ENCODE measurements around the gene COL5A1. TPM values are rescaled to one million over a fixed set of nuclear protein-coding genes. Genes with fewer than 3 reads are reported as not detected.
"Not testable (repeated sequence)": the region's sequence is repeated elsewhere in the genome, so short reads cannot be mapped to it uniquely, and the experiment has no call there.

Gene COL5A1
- total RNA-seq, 2 donors from 2014 or later = not detected

- Mint-ChIP-seq H3K36me3 (no peaks in the 10 kb centered on the region), H3K4me3 (no peak overlapping the region), H3K4me1 (ENCODE audit: low read depth in 2 of 2) (no peaks in the 10 kb centered on the region), H3K9me3 (peaks cover 4% of the 10 kb centered on the region), H3K27ac (no peak overlapping the region), H3K27me3 (peaks cover 0 to 2% of the 10 kb centered on the region in 2 donors)
- DNase-seq (ENCODE audit: low spot score) (no peak), ATAC-seq (no peak)
Observed at GRCh38 chr9:134657666-134658377, 16.2 kb downstream of the COL5A1 start.

GRCh38 chr9:134658378-134658955 lies 16.9 kb downstream of the COL5A1 start:
- ATAC-seq (no peak), DNase-seq (ENCODE audit: low spot score) (no peak)
- Mint-ChIP-seq H3K36me3 (no peaks in the 10 kb centered on the region), H3K4me1 (ENCODE audit: low read depth in 2 of 2) (no peaks in the 10 kb centered on the region), H3K4me3 (no peak overlapping the region), H3K27ac (no peak overlapping the region), H3K27me3 (peaks cover 0 to 2% of the 10 kb centered on the region in 2 donors), H3K9me3 (peaks cover 4% of the 10 kb centered on the region)

- peaks cover 4% of the 10 kb centered on the region for H3K9me3 Mint-ChIP-seq
- H3K27ac Mint-ChIP-seq = no peak overlapping the region
- no peaks in the 10 kb centered on the region for H3K36me3 Mint-ChIP-seq
- no peaks in the 10 kb centered on the region for H3K4me1 Mint-ChIP-seq (ENCODE audit: low read depth in 2 of 2)
- no peak for DNase-seq (ENCODE audit: low spot score)
- peaks cover 0 to 2% of the 10 kb centered on the region in 2 donors for H3K27me3 Mint-ChIP-seq
- no peak for ATAC-seq
- H3K4me3 Mint-ChIP-seq = no peak overlapping the region
Observed at GRCh38 chr9:134659688-134660131, 18.1 kb downstream of the COL5A1 start.

GRCh38 chr9:134660407-134660806 lies 18.8 kb downstream of the COL5A1 start:
- H3K36me3 Mint-ChIP-seq = no peaks in the 10 kb centered on the region
- H3K27me3 Mint-ChIP-seq = peaks cover 0 to 2% of the 10 kb centered on the region in 2 donors
- H3K27ac Mint-ChIP-seq = no peak overlapping the region
- ATAC-seq (no peak), DNase-seq (ENCODE audit: low spot score) (no peak)
- no peak overlapping the region for H3K4me3 Mint-ChIP-seq
- H3K4me1 Mint-ChIP-seq (ENCODE audit: low read depth in 2 of 2) = no peaks in the 10 kb centered on the region
- peaks cover 4% of the 10 kb centered on the region for H3K9me3 Mint-ChIP-seq

GRCh38 chr9:134661299-134661698 lies 19.7 kb downstream of the COL5A1 start:
- H3K27ac Mint-ChIP-seq = no peak overlapping the region

GRCh38 chr9:134661791-134662142 lies 20.2 kb downstream of the COL5A1 start:
- no peaks in the 10 kb centered on the region for H3K36me3 Mint-ChIP-seq
- DNase-seq (ENCODE audit: low spot score) (no peak), ATAC-seq (no peak)
- H3K27me3 Mint-ChIP-seq = peaks cover 0 to 6% of the 10 kb centered on the region in 2 donors
- H3K27ac Mint-ChIP-seq = no peak overlapping the region
- H3K4me1 Mint-ChIP-seq (ENCODE audit: low read depth in 2 of 2) = no peaks in the 10 kb centered on the region
- H3K4me3 Mint-ChIP-seq = no peak overlapping the region
- peaks cover 4% of the 10 kb centered on the region for H3K9me3 Mint-ChIP-seq

More at GRCh38 chr9:134661299-134661698, 19.7 kb downstream of the COL5A1 start:
- peaks cover 4% of the 10 kb centered on the region for H3K9me3 Mint-ChIP-seq
- H3K4me3 Mint-ChIP-seq = no peak overlapping the region
- no peaks in the 10 kb centered on the region for H3K4me1 Mint-ChIP-seq (ENCODE audit: low read depth in 2 of 2)
- ATAC-seq (no peak), DNase-seq (ENCODE audit: low spot score) (no peak)
- H3K36me3 Mint-ChIP-seq = no peaks in the 10 kb centered on the region
- H3K27me3 Mint-ChIP-seq = peaks cover 0 to 2% of the 10 kb centered on the region in 2 donors

GRCh38 chr9:134662143-134662876 lies 20.7 kb downstream of the COL5A1 start:
- DNase-seq (ENCODE audit: low spot score) = no peak
- no peak for ATAC-seq
- Mint-ChIP-seq H3K27ac (no peak overlapping the region), H3K9me3 (peaks cover 4% of the 10 kb centered on the region), H3K4me1 (ENCODE audit: low read depth in 2 of 2) (no peaks in the 10 kb centered on the region), H3K4me3 (no peak overlapping the region), H3K36me3 (no peaks in the 10 kb centered on the region), H3K27me3 (peaks cover 0 to 8% of the 10 kb centered on the region in 2 donors)

- ATAC-seq (no peak), DNase-seq (ENCODE audit: low spot score) (no peak)
- Mint-ChIP-seq H3K27ac (no peak overlapping the region), H3K9me3 (peaks cover 4% of the 10 kb centered on the region), H3K4me3 (no peak overlapping the region), H3K4me1 (ENCODE audit: low read depth in 2 of 2) (no peaks in the 10 kb centered on the region), H3K27me3 (peaks cover 4 to 8% of the 10 kb centered on the region in 2 donors), H3K36me3 (no peaks in the 10 kb centered on the region)
Observed at GRCh38 chr9:134663084-134663483, 21.5 kb downstream of the COL5A1 start.

GRCh38 chr9:134663753-134664415 lies 22.3 kb downstream of the COL5A1 start:
- no peak overlapping the region for H3K4me3 Mint-ChIP-seq
- DNase-seq (ENCODE audit: low spot score) (no peak), ATAC-seq (no peak)
- no peaks in the 10 kb centered on the region for H3K4me1 Mint-ChIP-seq (ENCODE audit: low read depth in 2 of 2)
- peaks cover 6% of the 10 kb centered on the region for H3K9me3 Mint-ChIP-seq
- no peak overlapping the region for H3K27ac Mint-ChIP-seq
- H3K36me3 Mint-ChIP-seq = no peaks in the 10 kb centered on the region
- peaks cover 12% of the 10 kb centered on the region in 2 donors for H3K27me3 Mint-ChIP-seq

GRCh38 chr9:134664446-134664845 lies 22.8 kb downstream of the COL5A1 start:
- no peak for DNase-seq (ENCODE audit: low spot score)
- Mint-ChIP-seq H3K4me1 (ENCODE audit: low read depth in 2 of 2) (no peaks in the 10 kb centered on the region), H3K27ac (no peak overlapping the region), H3K27me3 (peaks cover 14 to 17% of the 10 kb centered on the region in 2 donors), H3K36me3 (no peaks in the 10 kb centered on the region), H3K4me3 (no peak overlapping the region), H3K9me3 (peaks cover 6% of the 10 kb centered on the region)
- no peak for ATAC-seq

GRCh38 chr9:134666208-134666607 lies 24.6 kb downstream of the COL5A1 start:
- no peak overlapping the region for H3K27ac Mint-ChIP-seq
- no peak overlapping the region for H3K4me3 Mint-ChIP-seq
- no peak for ATAC-seq
- peaks cover 3% of the 10 kb centered on the region for H3K9me3 Mint-ChIP-seq
- no peaks in the 10 kb centered on the region for H3K4me1 Mint-ChIP-seq (ENCODE audit: low read depth in 2 of 2)
- no peak for DNase-seq (ENCODE audit: low spot score)
- no peaks in the 10 kb centered on the region for H3K36me3 Mint-ChIP-seq
- H3K27me3 Mint-ChIP-seq = peaks cover 14 to 19% of the 10 kb centered on the region in 2 donors

GRCh38 chr9:134666831-134667230 lies 25.2 kb downstream of the COL5A1 start:
- H3K4me3 Mint-ChIP-seq = no peak overlapping the region
- ATAC-seq (no peak), DNase-seq (ENCODE audit: low spot score) (no peak)
- peaks cover 3% of the 10 kb centered on the region for H3K9me3 Mint-ChIP-seq
- H3K4me1 Mint-ChIP-seq (ENCODE audit: low read depth in 2 of 2) = no peaks in the 10 kb centered on the region
- H3K27me3 Mint-ChIP-seq = peaks cover 14 to 19% of the 10 kb centered on the region in 2 donors
- H3K36me3 Mint-ChIP-seq = no peaks in the 10 kb centered on the region
- no peak overlapping the region for H3K27ac Mint-ChIP-seq

GRCh38 chr9:134668977-134669376 lies 27.4 kb downstream of the COL5A1 start:
- not testable (repeated sequence) for DNase-seq (ENCODE audit: low spot score); H3K27ac Mint-ChIP-seq; H3K9me3 Mint-ChIP-seq; ATAC-seq; H3K36me3 Mint-ChIP-seq; H3K4me3 Mint-ChIP-seq; H3K4me1 Mint-ChIP-seq (ENCODE audit: low read depth in 2 of 2)
- H3K27me3 Mint-ChIP-seq = peaks cover 14 to 26% of the 10 kb centered on the region in 2 donors

Measured in natural killer cell treated with Interleukin-12 subunit alpha and Interleukin-12 subunit beta and Interleukin-15 and Interleukin-18, amount 100 ng/mL, for 72 hours (primary cell).